BJ (cell line): ENCODE results near the gene PRR35. TPM values are rescaled to one million over a fixed set of nuclear protein-coding genes. Genes with fewer than 3 reads are reported as not detected.

Experiments
- CTCF ChIA-PET: fragments of 350-600 bp; formaldehyde crosslinking; extraction: SDS; loops from one replicate; lab custom pipeline; 2021; ENCODE audit warnings: antibody characterized with exemption, inconsistent platforms; lab: Yijun Ruan, JAX
- POLR2A ChIA-PET: fragments of 300-600 bp; sonication (Branson Sonifier 250); formaldehyde crosslinking; extraction: SDS; loops from one replicate; lab custom pipeline; 2021; ENCODE audit warnings: antibody characterized with exemption; lab: Charles Lee
- DNase-seq: peaks from one replicate; pipeline ENCODE4 v3.0.0-alpha.2; 2011; ENCODE audit warnings: low read depth
- H3K27me3 ChIP-seq: 2 replicates; pipeline ENCODE4 v1.6.0; 2011; ENCODE audit warnings: low read length; ENCODE audit not compliant: control insufficient read depth, insufficient read depth
- H3K36me3 ChIP-seq: 2 replicates; pipeline ENCODE4 v1.5.1; 2011; ENCODE audit warnings: low read length; ENCODE audit not compliant: control insufficient read depth, insufficient read depth
- H3K4me3 ChIP-seq: 2 replicates; pipeline ENCODE4 v1.5.1; 2011; ENCODE audit warnings: low read depth, mild to moderate bottlenecking, control low read depth, low read length
- CTCF ChIP-seq: IDR thresholded peaks from 2 replicates; pipeline ENCODE4 v1.5.1; 2011; ENCODE audit warnings: low read depth, mild to moderate bottlenecking, control low read depth, inconsistent platforms, low read length, moderate library complexity; ENCODE audit not compliant: insufficient read depth
- polyA plus RNA-seq: library from polyadenylated mRNA; depleted of rRNA; stranded (reverse); fragments of >200 nt; gene quantifications from 2 replicates; pipeline ENCODE4 v1.2.3, GENCODE V29; 2011

PRR35 gene
- polyA plus RNA-seq, 1 experiment, result not detected

- DNase-seq, result no peak
- H3K27me3 ChIP-seq, result no peaks in the 10 kb centered on the region
- CTCF ChIA-PET, result no interaction called here
- H3K4me3 ChIP-seq, result no peak overlapping the region
- POLR2A ChIA-PET, result no interaction called here
- peaks cover 22% of the 10 kb centered on the region for H3K36me3 ChIP-seq
- no peak for TF ChIP-seq CTCF
Observed at GRCh38 chr16:533391-534123, 26.6 kb upstream of the PRR35 start.

DNA sequence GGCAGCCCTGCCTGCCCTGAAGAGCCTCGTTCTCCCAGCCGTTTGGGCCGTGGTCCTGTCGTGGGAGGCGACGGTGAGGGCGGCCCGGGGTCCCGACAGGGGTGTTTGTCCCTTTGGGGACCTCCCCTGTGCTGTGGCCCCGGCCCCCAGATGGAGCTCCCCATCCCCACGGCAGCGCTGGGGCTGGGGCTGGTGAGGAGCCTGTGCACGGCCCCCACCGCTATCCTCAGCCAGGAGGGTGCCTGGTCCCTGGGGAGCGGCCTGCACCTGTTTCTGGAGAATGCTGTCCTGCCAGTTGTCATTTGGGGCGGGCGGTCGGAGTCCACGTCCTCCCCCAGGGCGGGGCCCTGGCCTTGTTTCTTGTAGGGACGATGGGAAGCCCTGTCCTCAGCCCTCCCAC lies 26.1 kb upstream of the PRR35 start:
- no peak for DNase-seq
- no peak overlapping the region for H3K4me3 ChIP-seq
- peaks cover 22% of the 10 kb centered on the region for H3K36me3 ChIP-seq
- ChIA-PET CTCF (no interaction called here), POLR2A (no interaction called here)
- no peaks in the 10 kb centered on the region for H3K27me3 ChIP-seq
- TF ChIP-seq CTCF, result no peak

GRCh38 chr16:534856-535445 lies 25.2 kb upstream of the PRR35 start:
- Histone ChIP-seq H3K4me3 (no peak overlapping the region), H3K36me3 (peaks cover 19% of the 10 kb centered on the region), H3K27me3 (no peaks in the 10 kb centered on the region)
- CTCF ChIA-PET, result no interaction called here
- DNase-seq, result no peak
- TF ChIP-seq CTCF, result no peak
- POLR2A ChIA-PET, result no interaction called here

DNA sequence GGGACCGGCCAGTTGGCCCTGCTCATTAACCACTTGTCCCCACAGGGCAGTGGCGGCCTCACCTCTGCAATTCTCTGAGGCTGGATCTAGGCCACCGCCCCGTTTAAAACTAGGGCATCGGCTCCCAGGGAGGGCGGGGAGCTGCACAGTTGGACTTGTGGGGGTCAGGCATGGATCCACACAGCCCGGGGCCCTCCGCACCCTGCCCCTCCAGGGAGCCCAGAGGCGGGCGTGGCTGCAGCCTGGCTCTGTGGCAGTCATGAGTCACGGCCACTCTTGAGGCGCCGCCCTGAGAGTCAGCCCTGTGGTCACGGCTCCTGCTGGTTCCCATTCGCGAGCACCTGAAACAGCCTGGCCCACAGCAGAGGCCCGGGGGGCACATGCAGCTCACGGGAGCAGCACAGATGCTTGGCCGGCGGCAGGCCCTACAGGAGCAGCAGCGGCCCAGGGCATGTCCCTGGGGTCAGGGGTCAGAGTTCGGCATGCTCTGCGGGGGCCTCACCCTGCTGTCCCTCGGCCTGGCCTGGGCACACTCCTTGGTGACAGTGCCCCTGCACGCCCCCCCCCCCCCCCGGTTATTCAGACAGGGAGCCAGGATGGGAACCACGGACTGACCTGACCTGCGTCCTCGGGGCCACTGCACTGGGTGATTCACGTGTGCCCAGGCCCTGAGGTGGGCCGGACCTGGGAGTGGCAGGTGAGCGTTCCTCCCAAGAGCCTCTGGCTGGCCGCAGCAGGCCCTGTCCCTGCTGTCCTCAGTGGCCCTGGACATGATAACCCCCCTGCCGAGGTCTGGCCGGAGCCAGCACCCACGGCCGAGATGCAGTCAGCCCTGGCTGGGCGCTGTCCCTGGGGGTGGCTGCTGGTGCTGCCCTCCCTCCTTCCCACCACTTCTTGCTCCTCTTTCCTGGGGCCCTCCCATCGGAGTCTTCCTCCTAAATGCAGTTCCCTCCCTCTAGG lies 24.5 kb upstream of the PRR35 start:
- CTCF ChIA-PET, result no interaction called here

More for the DNA sequence above, 24.5 kb upstream of the PRR35 start:
- POLR2A ChIA-PET, result no interaction called here
- no peak for DNase-seq
- H3K36me3 ChIP-seq, result peaks cover 21% of the 10 kb centered on the region
- no peak overlapping the region for H3K4me3 ChIP-seq
- TF ChIP-seq CTCF, result no peak
- H3K27me3 ChIP-seq, result no peaks in the 10 kb centered on the region
